ENCODE data around the gene PTPRE. TPM values are rescaled to one million over a fixed set of nuclear protein-coding genes. Genes with fewer than 3 reads are reported as not detected.

PTPRE gene
- total RNA-seq, 1 donor from 2014 or later, result 12.8 TPM

DNA sequence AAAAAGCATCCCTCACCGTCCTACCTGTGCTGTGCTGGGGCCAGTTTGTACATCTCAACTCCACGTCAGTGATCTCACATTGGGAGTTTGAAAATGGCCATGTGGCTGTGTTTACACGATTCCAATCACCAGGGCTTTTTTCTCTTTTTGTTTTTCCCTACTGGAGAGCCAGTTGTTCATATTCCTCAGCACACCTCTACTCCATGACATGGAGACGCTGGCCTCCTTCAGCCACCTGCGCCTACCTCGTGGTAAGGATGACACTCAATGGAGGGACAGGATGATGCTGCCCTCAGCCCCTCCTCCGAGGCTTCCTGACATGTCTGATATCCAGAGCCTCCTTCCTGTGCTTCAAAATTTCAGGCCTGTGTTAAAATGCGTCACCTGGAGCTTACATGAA is 24.5 kb upstream of the PTPRE start:
- no peak for DNase-seq (ENCODE audit: low spot score)

DNA sequence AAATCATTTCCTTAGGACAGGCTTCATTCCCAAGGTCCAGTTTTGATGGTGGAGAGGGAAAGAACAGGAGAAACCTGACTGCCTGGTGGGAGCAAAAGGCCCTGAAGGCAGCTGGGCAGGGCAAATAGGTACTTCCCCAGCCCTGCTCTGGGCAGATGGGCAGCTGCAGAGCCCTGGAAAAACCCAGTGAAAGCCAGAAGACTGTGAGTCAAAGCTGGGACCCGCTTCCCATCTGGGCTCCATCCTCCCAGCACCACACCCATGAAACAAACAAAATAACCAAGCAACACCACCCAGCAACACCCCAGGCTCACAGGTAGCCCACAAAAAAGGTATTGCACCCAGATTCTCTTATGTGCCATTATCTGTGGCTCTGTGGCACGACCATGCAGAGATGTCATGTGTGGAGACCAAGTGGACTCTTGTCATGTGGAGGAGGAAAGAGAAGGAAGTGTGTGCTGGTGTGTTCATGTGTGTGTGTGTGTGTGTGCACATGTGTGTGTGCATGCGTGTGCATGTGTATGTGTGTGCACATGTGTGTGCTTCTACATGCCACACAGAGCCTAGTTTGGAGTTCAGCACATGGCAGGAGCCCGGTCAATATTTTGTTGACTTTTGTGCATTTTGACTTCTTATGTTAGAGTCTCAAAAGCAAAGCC is 24.0 kb upstream of the PTPRE start:
- no peak for DNase-seq (ENCODE audit: low spot score)

DNA sequence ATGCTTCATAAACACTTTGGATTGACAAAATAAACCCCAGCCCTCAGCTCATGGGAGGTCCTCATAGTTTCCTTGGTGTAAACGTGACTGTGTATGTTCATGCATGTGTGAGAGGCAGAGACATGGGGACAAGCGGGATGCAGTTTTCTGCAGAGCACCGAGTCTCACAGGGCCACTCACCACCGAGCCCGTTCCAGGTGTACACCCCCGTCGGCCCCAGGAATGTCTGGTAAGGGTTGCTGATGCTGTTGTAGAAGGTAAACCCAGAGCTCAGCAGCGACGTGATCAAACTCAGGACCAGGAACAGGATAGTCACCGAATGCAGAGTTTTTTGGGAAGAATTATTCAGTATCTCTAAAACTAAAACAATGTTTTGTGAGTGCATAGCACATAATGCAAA is 23.4 kb upstream of the PTPRE start:
- no peak for DNase-seq (ENCODE audit: low spot score)

DNA sequence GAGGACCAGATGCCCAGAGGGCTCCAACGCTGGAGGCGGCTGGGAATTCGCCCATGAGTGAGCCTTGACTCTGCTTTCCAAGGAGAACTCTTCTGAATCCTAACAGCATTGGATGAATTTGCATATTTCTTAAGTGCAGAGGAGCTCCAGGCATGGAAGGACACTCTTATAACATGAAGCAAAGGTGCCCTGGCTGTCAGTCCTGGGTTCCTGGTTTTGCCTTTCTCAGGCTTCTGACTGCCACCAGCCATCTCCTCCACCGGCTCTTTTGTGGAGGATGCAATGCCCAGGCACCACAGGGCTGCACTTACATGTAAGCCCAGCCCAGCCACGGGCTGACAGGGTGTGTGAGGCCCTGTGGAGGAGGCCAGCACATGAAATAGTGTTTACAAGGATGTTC is 22.4 kb upstream of the PTPRE start:
- no peak for DNase-seq (ENCODE audit: low spot score)

DNA sequence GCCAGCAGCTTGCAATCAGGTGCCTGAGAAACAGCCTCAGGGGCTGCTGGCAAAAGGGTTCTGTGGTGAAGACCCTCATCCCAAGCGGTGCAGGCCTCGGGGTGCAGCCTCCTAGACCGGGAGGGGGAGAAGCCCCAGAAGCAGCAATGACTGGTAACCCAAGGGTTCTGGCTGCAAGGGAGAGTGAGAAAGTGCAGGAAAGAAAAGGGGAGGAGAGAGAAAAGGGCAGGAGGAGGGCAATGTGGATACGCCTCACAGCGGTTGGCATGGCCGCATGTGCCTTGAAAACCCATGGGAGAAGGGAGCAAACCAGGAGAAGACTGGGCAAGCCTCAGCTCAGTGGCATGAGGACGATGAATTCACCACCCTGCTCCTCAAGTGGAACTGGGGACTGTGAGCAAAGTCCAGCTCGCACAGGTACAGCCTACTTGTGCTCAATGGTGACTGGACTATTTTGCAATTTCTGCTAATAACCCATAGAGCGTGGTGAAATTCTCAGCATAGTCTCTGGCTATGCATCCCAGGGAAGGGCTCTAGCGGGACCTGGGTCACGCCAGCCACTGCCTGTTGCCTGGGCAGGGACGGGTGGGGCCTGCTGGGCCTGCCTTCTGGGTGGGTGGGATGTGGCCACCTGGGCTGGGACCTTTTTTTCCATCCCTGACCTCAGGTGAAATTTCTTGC is 20.4 kb upstream of the PTPRE start:
- no peak for DNase-seq (ENCODE audit: low spot score)

DNA sequence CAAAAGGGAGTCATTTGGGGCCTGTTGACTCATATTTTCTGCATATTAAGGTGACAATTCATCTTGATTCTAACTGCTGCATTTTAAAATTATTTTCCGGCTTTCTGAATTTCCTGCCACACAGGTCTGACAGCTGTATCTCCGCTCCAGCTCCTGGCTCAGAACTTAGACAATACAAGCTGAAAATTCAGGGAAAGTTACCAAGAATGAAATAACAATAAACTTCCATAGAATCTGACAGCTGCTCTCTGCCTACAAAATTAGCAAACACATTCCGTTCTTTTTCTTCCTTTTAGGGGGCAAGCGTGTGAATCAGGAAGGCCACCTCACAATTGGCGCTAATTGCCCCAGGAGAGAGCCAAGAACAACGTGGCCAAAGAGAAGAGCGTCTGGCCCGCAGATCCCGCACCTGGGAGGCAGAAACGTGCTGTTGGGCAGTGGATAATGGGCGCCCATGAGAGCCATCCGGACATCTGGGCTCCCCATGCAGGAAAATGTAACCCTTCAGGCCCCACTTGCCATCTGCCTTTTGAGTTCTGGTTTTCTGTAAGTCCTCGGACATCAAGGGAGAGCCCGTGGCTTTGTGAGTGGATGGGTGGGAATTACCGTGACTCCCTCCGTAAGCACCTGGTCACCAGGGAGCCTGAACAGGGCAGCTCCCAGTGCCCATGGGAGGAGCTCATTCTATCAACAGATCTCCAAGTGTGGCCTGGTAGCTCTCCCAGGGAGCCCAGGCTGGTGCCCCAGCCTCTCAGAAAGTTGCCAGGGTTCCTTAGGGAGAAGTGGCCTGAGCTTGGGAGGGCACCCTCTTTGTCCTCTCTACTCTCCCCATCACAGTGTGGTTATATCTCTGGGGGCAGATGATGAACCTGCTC is 19.1 kb upstream of the PTPRE start:
- DNase-seq (ENCODE audit: low spot score), result no peak

DNA sequence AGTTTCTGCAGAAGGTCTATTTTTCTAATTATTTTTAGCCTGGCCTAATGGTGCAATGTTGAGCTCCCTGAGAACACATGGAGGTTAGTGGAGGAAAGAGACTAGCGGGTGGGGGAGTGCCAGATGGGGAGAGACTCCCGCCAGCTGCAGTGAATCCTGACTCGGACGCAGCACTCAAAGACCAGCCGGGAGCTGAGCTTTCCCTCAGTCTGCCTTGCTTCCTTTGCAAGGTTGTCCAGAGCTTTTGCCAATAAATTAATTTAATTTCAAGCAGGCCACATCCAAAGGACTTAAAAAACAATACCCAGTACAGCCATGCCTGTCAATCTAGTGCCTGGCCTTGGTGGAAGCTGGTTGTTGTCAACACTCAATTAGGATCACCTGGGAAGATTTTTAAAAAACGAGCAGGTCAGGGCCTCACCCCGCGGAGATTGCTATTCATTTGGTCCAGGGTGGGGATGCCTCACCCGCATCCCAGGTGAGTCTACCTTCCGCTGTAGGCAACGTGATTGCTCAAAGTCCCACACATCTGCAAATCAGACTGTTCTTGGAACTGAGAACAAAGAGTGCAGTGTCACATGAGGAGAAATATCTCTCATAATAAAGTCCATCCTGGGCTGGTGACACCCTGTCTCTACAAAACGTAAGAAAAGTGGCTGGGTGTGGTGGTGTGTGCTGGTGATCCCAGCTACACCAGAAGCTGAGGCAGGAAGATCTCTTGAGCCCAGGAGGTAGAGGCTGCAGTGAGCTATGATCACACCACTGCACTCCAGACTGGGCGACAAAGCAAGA is 18.2 kb upstream of the PTPRE start:
- no peak for DNase-seq (ENCODE audit: low spot score)

DNA sequence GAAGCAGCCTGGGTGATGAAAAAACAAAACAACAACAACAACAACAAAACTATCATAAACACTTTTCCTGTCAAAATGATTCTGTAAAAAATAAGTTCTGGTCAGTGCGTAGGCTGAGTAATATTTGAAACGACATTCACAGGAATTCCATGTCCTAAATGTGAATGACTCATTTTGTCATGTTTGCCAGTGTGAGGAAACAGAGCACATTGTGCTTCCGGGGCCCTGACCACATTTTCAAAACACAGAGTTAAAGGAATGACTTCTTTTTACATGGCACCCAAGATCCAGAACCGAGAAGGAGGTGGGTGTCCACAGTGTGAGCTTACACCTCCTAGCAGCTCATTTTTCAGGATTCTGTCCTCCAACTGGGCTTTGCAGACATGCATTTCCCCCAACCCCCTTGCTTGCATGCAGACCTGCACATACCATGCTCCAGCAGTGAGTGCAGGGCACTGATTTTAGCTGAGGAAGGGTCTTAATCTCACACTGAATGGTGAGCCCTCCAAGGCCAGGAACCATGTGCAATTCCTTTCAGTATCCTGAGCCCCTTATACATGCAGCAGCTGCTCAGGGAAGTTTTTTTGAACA is 17.2 kb upstream of the PTPRE start:
- no peak for DNase-seq (ENCODE audit: low spot score)

DNA sequence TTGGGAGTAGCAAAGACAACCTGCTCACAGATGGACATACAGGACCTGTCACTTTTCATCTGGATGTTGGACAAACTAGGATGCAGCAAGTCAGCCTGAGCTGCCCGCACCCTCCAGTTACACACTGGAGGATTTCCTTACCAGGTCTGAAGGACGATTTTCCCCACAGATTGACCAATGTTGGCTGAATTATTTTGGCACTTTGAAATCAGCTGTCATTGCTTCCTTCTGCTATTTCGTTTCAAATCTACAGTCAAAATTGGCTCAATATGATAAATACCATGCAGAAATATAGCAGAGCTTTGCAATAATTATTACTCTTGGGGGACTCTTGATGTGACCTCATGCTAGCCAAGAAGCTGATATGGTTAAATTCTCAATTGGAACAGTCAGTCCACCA is 16.7 kb upstream of the PTPRE start:
- no peak for DNase-seq (ENCODE audit: low spot score)

DNA sequence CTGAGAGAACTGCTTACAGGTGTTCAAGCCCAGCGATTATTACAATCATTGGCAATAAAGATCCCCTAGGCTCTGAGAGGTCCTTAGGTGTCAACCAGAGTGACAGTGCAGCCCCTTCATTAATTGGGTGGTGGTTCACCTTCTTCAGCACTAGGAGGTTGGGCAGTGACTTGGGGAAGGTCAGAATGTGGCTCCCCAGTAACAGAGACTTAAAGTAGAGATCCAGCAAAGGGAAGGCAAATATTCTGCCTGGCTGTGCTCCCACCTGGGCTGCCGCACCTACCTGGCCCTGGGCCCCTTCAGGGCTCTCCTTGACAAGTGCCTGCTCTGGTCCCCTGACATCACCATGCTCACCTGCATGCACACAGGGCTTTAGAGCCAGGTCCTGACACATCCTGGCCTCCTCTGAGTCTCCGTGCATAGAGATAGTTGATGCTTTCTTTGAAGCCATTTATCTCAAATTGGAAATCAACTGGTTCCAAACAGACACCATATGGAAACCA is 16.0 kb upstream of the PTPRE start:
- no peak for DNase-seq (ENCODE audit: low spot score)

DNA sequence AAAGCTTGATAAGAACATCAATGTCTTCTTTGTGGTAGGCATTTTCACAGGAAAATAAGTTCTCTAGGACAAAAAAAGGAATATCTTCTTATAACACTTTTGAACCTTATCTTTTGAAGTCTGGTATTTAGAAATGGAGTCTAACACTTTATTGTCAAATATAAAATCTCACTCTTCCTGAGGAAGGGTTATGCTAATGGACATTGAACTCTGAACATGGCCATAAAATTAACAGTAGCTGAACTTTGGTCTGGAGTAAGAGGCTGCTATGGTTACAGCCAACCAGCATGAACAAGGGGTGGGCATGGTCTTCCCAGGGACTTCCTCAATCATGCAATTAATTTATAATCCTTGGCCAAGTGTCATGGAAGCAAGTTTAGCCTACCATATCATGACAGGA is 14.2 kb upstream of the PTPRE start, which contains the start of gene CLRN3:
CLRN3 (minus strand) TSS at position 199 of the 400 bp plus-strand sequence; CDS start at position 42, 157 bp downstream.
- DNase-seq (ENCODE audit: low spot score), result no peak

DNA sequence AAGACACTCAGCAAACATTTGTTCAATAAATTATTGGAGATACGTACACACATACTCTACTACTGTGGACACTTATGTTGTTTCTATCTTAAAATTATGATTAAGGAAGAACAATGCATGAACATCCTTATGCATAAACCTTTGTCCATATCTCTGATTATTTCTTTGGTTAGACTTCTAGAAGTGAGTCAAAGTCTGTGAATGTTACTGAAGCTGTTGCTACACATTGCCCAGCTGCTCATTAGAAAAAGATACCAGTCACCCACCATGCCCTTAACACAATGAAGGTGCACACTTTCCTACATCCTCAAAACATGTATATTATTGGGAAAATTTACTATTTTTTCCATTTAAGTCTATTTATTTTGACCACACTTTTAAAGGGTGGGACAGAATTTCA is 12.8 kb upstream of the PTPRE start:
- no peak for DNase-seq (ENCODE audit: low spot score)

DNA sequence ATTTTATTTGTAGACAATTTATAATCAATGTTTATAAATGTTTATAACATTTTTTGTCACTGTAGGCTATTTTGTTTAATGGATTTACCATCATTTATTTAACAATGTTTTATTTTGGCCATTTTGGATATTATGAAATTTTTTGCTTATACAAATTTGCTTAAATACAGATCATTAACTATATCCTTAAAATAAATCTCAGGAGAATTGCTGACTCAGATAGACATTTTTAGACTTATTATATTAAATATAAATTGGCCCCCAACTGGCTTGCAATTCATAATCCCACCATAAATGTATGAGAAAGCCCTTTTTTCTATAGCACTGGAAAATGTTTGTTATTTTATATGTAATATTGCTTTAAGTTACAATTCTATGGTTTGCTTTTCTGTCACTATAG is 10.3 kb upstream of the PTPRE start:
- DNase-seq (ENCODE audit: low spot score), result no peak

DNA sequence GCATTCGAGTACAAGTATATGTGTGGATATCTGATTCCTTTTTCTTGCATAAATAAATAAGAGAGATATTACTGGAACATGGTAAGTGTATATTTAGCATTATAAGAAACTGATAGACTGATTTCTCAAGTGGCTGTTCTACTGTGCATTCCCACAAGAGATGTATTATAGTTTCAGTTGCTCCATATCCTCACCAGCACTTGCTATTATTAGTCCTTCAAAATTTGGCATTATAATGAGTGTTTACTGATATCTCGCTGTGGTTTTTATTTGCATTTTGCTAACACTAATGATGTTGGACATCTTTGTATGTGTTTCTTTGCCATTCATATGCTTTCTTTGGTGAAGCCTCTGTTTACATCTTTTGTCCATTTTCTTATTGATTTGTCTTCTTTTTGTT is 9.7 kb upstream of the PTPRE start:
- no peak for DNase-seq (ENCODE audit: low spot score)

DNA sequence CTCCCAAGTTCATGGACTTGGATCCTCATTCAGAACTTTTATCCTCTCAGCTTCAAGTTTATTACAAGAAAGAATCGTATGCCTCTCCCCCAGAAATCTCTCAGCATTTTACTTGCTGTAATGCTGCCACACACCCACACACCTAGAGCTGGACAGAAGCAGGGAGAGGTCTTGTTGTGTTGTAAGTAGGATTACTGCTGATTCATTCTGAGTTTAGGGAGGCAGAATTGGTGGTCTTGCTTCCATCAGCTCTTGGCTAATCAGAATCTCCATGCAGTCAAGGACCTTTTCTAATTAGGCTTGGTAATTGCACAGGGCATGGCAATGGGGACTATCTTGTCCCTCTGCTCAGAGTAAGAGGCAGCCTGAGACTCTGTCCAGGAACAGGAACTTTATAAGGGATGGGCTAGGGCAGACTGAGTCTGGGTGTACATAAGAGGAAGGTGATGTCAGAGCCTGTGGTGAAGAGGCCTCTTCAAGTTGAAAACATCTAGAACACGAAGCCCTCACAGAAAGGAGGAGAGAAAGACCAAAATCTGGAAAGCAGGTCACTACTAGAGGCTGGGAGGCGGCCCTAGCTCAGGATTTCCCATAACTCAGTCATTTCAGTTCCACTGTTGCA is 7.0 kb upstream of the PTPRE start:
- DNase-seq (ENCODE audit: low spot score), result no peak

DNA sequence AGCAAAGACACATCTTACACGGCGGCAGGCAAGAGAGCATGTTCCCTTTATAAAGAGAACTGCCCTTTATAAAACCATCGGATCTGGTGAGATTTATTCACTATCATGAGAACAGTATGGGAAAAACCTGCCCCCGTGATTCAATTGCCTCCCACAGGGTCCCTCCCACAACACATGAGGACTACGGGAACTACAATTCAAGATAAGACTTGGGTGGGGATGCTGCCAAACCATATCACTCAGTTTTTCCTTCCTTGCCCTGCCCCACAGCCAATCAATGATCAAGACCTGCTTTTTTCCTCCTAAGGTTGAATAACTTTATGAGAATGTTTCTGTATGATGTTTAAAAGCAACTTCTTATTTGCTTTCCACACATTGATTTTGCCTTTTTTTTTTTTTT is 3.1 kb upstream of the PTPRE start:
- DNase-seq (ENCODE audit: low spot score), result no peak

DNA sequence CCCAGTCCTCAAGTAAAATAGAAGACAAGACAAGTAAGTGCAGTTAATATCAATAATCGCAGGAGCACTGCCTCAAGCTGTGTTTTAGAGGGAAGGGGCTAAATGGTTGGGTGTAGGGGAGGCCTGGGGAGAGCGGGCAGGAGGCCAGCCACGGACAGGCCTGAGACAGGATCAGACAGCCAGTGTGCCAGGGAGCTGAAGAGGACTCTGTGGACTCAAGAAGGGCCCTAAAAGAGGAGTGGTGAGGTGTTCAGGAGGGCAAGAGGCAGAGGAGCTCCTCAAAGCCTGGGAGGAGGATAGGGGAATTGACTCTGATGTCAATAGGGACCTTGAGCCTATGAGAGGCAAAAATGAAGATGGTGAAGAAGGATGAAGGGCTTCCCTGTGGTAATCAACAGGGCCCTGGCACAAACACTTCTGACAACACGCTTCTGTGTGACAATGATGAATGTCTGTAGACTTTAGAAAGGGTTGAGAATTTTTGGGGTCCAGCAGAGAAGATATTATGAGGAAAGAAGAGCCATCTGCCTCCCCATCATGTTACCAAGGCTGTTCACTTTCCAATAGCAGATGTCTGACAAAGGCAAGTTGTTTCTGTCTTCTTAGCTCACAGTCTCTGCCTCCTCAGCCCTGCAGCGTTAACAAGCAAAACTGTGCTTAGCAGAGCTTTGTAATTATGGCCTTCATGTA is 2.4 kb upstream of the PTPRE start:
- DNase-seq (ENCODE audit: low spot score), result no peak

DNA sequence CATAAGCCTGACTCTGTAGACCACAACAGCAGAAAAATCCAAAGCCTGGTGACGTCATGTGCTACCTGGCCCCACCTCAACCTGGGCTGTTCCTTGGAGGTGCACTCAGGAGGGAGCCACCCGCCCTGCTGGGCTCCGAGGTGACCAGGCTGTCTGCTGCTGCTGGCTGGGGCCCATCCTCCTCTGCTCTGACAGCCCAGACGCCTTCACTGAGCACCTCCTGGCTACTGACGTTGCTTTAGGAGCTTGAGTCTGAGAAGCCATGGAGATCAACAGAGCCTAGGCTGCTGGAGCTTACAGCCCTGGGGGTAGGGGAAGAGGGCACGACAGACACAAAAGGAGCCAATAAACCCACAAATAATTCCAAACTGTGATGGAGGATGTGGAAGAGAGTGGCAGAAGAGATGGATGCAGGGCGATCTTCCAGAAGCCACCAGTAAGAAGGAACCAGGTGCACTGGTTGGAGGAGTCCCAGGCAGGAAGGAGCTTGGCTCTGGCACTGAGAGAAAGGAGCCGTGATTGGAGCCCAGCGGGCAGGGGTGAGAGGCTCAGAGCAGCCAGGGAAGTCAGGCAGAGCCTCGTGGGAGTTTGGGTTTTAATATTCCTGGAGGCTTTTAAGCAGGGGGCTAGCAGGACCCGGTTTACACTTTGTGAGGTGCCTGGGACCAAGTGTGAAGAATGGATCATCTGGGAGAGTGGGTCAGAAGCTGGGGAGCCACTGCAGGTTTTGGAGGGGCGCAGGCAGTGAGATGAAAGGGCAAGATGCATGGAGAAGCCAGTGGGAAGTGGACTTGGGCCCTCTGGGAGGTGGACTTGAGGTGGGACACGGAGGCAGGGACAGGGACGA is 1.7 kb upstream of the PTPRE start:
- DNase-seq (ENCODE audit: low spot score), result no peak

DNA sequence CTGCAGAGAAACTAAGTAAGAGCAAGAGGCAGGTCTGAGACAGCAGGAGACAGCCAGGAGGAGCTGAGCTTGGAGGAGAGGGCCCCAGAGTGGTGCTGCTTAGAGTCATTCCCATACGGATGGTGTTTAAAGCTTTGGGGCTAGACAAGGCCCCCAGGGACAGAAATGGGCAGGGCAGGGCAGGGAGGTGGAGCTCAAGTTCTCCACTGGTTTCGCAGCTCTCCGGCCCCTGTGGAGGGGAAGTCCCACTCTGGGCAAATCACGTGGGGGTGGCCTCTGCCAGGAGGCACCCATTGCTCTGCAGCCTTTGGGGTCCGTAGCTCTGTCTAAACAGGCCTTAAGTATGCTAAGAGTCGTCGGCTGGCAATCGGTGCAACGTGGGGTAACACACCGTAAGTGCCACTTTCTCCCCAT is 1.0 kb upstream of the PTPRE start:
- no peak for DNase-seq (ENCODE audit: low spot score)
